ENCODE data around the gene TMEM240.

The TMEM240 gene

GRCh38 chr1:1561801-1562470 is 21.5 kb upstream of the TMEM240 start:
- no CpG with 5 or more reads among the region's 15 CpGs for WGBS, 2 donors (ENCODE audit: extremely low coverage in 2 of 2, insufficient read length in 2 of 2, insufficient replicate concordance in 1 of 2)

GRCh38 chr1:1560178-1560577 is 19.8 kb upstream of the TMEM240 start:
- Histone ChIP-seq H2BK5ac (ENCODE audit: low read length) (no peak overlapping the region), H3K4me3 (ENCODE audit: low read length in 2 of 2) (no peak overlapping the region), H3K23ac (ENCODE audit: low read depth, low read length, poor library complexity) (no peak overlapping the region), H3K79me1 (ENCODE audit: low read depth, low read length) (peaks cover 20% of the 10 kb centered on the region), H4K8ac (ENCODE audit: low read depth, low read length) (no peak overlapping the region), H4K91ac (ENCODE audit: low read depth, low read length, poor library complexity) (no peak overlapping the region), H2BK12ac (ENCODE audit: low read length) (no peak overlapping the region), H2BK120ac (ENCODE audit: low read depth, low read length) (no peak overlapping the region), H3K27ac (replicated peaks; ENCODE audit: low read length) (no peak overlapping the region), H2BK15ac (ENCODE audit: low read length) (no peak overlapping the region), H3K14ac (ENCODE audit: low read length) (no peak overlapping the region), H3K36me3 (replicated peaks in 1 of 2; ENCODE audit: control insufficient read depth in 2 of 2, insufficient read depth in 2 of 2, low read length in 2 of 2) (peaks cover 27 to 60% of the 10 kb centered on the region in 2 donors), H3K4ac (ENCODE audit: low read length) (no peak overlapping the region), H3K18ac (ENCODE audit: low read length) (no peak overlapping the region), H3K27me3 (ENCODE audit: control insufficient read depth in 3 of 3, insufficient read depth in 3 of 3, low read depth in 1 of 3, low read length in 3 of 3) (no peaks in the 10 kb centered on the region), H2AK5ac (ENCODE audit: low read depth, low read length) (no peak overlapping the region), H3K4me1 (ENCODE audit: control insufficient read depth in 2 of 2, insufficient read depth in 1 of 2, low read depth in 1 of 2, low read length in 2 of 2) (peaks cover 4 to 6% of the 10 kb centered on the region in 2 donors), H2AFZ (ENCODE audit: low read length) (no peak overlapping the region), H3K9ac (ENCODE audit: low read depth, low read length, poor library complexity) (no peak overlapping the region), H3K4me2 (ENCODE audit: insufficient read depth, low read length, poor library complexity, severe bottlenecking) (no peak overlapping the region), H3K9me3 (replicated peaks in 1 of 2; ENCODE audit: control insufficient read depth in 2 of 2, insufficient read depth in 1 of 2, low read depth in 1 of 2, low read length in 2 of 2) (no peaks in the 10 kb centered on the region)
- no CpG with 5 or more reads among the region's 9 CpGs for WGBS, 2 donors (ENCODE audit: extremely low coverage in 2 of 2, insufficient read length in 2 of 2, insufficient replicate concordance in 1 of 2)
- no peak for DNase-seq (ENCODE audit: low spot score)

More at GRCh38 chr1:1561801-1562470, 21.5 kb upstream of the TMEM240 start:
- H3K79me1 ChIP-seq (ENCODE audit: low read depth, low read length): peaks cover 19% of the 10 kb centered on the region
- no peak overlapping the region for H4K8ac ChIP-seq (ENCODE audit: low read depth, low read length)
- no peaks in the 10 kb centered on the region for H3K4me1 ChIP-seq (ENCODE audit: control insufficient read depth in 2 of 2, insufficient read depth in 1 of 2, low read depth in 1 of 2, low read length in 2 of 2)
- no peak overlapping the region for H2BK12ac ChIP-seq (ENCODE audit: low read length)
- DNase-seq (ENCODE audit: low spot score): no peak
- H2AK5ac ChIP-seq (ENCODE audit: low read depth, low read length): no peak overlapping the region
- no peak overlapping the region for H3K9ac ChIP-seq (ENCODE audit: low read depth, low read length, poor library complexity)
- H3K36me3 ChIP-seq (replicated peaks in 1 of 2; ENCODE audit: control insufficient read depth in 2 of 2, insufficient read depth in 2 of 2, low read length in 2 of 2): peaks cover 32 to 70% of the 10 kb centered on the region in 2 donors
- H3K23ac ChIP-seq (ENCODE audit: low read depth, low read length, poor library complexity): no peak overlapping the region
- H4K91ac ChIP-seq (ENCODE audit: low read depth, low read length, poor library complexity): no peak overlapping the region
- no peaks in the 10 kb centered on the region for H3K9me3 ChIP-seq (replicated peaks in 1 of 2; ENCODE audit: control insufficient read depth in 2 of 2, insufficient read depth in 1 of 2, low read depth in 1 of 2, low read length in 2 of 2)
- H3K27ac ChIP-seq (replicated peaks; ENCODE audit: low read length): no peak overlapping the region
- H3K4me3 ChIP-seq (ENCODE audit: low read length in 2 of 2): no peak overlapping the region
- H2BK120ac ChIP-seq (ENCODE audit: low read depth, low read length): no peak overlapping the region
- H2BK5ac ChIP-seq (ENCODE audit: low read length): no peak overlapping the region
- H2AFZ ChIP-seq (ENCODE audit: low read length): no peak overlapping the region
- no peak overlapping the region for H3K4me2 ChIP-seq (ENCODE audit: insufficient read depth, low read length, poor library complexity, severe bottlenecking)
- H3K14ac ChIP-seq (ENCODE audit: low read length): no peak overlapping the region
- H3K27me3 ChIP-seq (ENCODE audit: control insufficient read depth in 3 of 3, insufficient read depth in 3 of 3, low read depth in 1 of 3, low read length in 3 of 3): no peaks in the 10 kb centered on the region
- H3K4ac ChIP-seq (ENCODE audit: low read length): no peak overlapping the region
- H2BK15ac ChIP-seq (ENCODE audit: low read length): no peak overlapping the region
- H3K18ac ChIP-seq (ENCODE audit: low read length): no peak overlapping the region

GRCh38 chr1:1559066-1559465 is 18.6 kb upstream of the TMEM240 start:
- H2BK12ac ChIP-seq (ENCODE audit: low read length): no peak overlapping the region
- H3K36me3 ChIP-seq (replicated peaks in 1 of 2; ENCODE audit: control insufficient read depth in 2 of 2, insufficient read depth in 2 of 2, low read length in 2 of 2): peaks cover 20 to 49% of the 10 kb centered on the region in 2 donors
- WGBS, 2 donors (ENCODE audit: extremely low coverage in 2 of 2, insufficient read length in 2 of 2, insufficient replicate concordance in 1 of 2): no CpG with 5 or more reads among the region's 17 CpGs
- H3K9ac ChIP-seq (ENCODE audit: low read depth, low read length, poor library complexity): no peak overlapping the region
- H2BK120ac ChIP-seq (ENCODE audit: low read depth, low read length): no peak overlapping the region
- no peak overlapping the region for H3K27ac ChIP-seq (replicated peaks; ENCODE audit: low read length)
- no peak overlapping the region for H2AFZ ChIP-seq (ENCODE audit: low read length)
- no peak overlapping the region for H3K4me2 ChIP-seq (ENCODE audit: insufficient read depth, low read length, poor library complexity, severe bottlenecking)
- no peak overlapping the region for H3K18ac ChIP-seq (ENCODE audit: low read length)
- no peak overlapping the region for H3K4ac ChIP-seq (ENCODE audit: low read length)
- no peaks in the 10 kb centered on the region for H3K9me3 ChIP-seq (replicated peaks in 1 of 2; ENCODE audit: control insufficient read depth in 2 of 2, insufficient read depth in 1 of 2, low read depth in 1 of 2, low read length in 2 of 2)
- DNase-seq (ENCODE audit: low spot score): no peak
- H4K8ac ChIP-seq (ENCODE audit: low read depth, low read length): no peak overlapping the region
- H3K4me3 ChIP-seq (ENCODE audit: low read length in 2 of 2): no peak overlapping the region
- no peak overlapping the region for H2BK5ac ChIP-seq (ENCODE audit: low read length)
- H2BK15ac ChIP-seq (ENCODE audit: low read length): no peak overlapping the region
- no peak overlapping the region for H3K23ac ChIP-seq (ENCODE audit: low read depth, low read length, poor library complexity)
- H2AK5ac ChIP-seq (ENCODE audit: low read depth, low read length): no peak overlapping the region
- no peak overlapping the region for H3K14ac ChIP-seq (ENCODE audit: low read length)
- H4K91ac ChIP-seq (ENCODE audit: low read depth, low read length, poor library complexity): no peak overlapping the region
- H3K27me3 ChIP-seq (ENCODE audit: control insufficient read depth in 3 of 3, insufficient read depth in 3 of 3, low read depth in 1 of 3, low read length in 3 of 3): no peaks in the 10 kb centered on the region
- peaks cover 14% of the 10 kb centered on the region for H3K79me1 ChIP-seq (ENCODE audit: low read depth, low read length)
- peaks cover 8 to 15% of the 10 kb centered on the region in 2 donors for H3K4me1 ChIP-seq (ENCODE audit: control insufficient read depth in 2 of 2, insufficient read depth in 1 of 2, low read depth in 1 of 2, low read length in 2 of 2)

DNA sequence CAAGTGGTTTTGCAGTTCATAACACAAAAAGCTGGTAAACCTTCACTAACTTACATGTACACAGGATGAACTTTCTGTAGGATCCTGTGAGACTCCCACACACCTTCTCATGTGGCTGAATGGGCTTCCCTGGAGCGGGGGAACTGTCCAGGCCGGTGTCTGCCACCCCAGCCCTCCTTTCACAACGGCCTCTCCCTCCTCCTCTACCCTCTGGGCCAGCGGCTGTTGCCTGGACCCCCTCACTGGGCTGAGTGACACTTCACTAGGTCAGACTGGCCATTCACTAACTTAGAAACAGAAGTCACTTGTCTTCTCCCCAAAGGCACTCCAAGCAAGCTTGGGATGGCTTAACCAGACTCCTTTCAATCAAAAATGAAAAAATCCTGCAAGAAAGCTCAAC is 18.2 kb upstream of the TMEM240 start:
- Histone ChIP-seq H2AK5ac (ENCODE audit: low read depth, low read length) (no peak overlapping the region), H3K27ac (replicated peaks; ENCODE audit: low read length) (no peak overlapping the region), H2BK120ac (ENCODE audit: low read depth, low read length) (no peak overlapping the region), H2BK15ac (ENCODE audit: low read length) (no peak overlapping the region), H4K91ac (ENCODE audit: low read depth, low read length, poor library complexity) (no peak overlapping the region), H3K18ac (ENCODE audit: low read length) (no peak overlapping the region), H3K4me1 (ENCODE audit: control insufficient read depth in 2 of 2, insufficient read depth in 1 of 2, low read depth in 1 of 2, low read length in 2 of 2) (peaks cover 8 to 15% of the 10 kb centered on the region in 2 donors), H2BK5ac (ENCODE audit: low read length) (no peak overlapping the region), H3K4ac (ENCODE audit: low read length) (no peak overlapping the region), H3K27me3 (ENCODE audit: control insufficient read depth in 3 of 3, insufficient read depth in 3 of 3, low read depth in 1 of 3, low read length in 3 of 3) (no peaks in the 10 kb centered on the region), H3K4me3 (ENCODE audit: low read length in 2 of 2) (no peak overlapping the region), H4K8ac (ENCODE audit: low read depth, low read length) (no peak overlapping the region), H3K9ac (ENCODE audit: low read depth, low read length, poor library complexity) (no peak overlapping the region), H3K79me1 (ENCODE audit: low read depth, low read length) (peaks cover 12% of the 10 kb centered on the region), H3K23ac (ENCODE audit: low read depth, low read length, poor library complexity) (no peak overlapping the region), H3K36me3 (replicated peaks in 1 of 2; ENCODE audit: control insufficient read depth in 2 of 2, insufficient read depth in 2 of 2, low read length in 2 of 2) (peaks cover 16 to 44% of the 10 kb centered on the region in 2 donors), H2BK12ac (ENCODE audit: low read length) (no peak overlapping the region), H3K9me3 (replicated peaks in 1 of 2; ENCODE audit: control insufficient read depth in 2 of 2, insufficient read depth in 1 of 2, low read depth in 1 of 2, low read length in 2 of 2) (no peaks in the 10 kb centered on the region), H2AFZ (ENCODE audit: low read length) (no peak overlapping the region), H3K4me2 (ENCODE audit: insufficient read depth, low read length, poor library complexity, severe bottlenecking) (no peak overlapping the region), H3K14ac (ENCODE audit: low read length) (no peak overlapping the region)
- no peak for DNase-seq (ENCODE audit: low spot score)
- WGBS, 2 donors (ENCODE audit: extremely low coverage in 2 of 2, insufficient read length in 2 of 2, insufficient replicate concordance in 1 of 2): no CpG with 5 or more reads among the region's 4 CpGs
